ENCODE measurements around the gene ADCY9. TPM values are rescaled to one million over a fixed set of nuclear protein-coding genes. Genes with fewer than 3 reads are reported as not detected.

ADCY9 gene
- total RNA-seq, 1 donor = 9.7 TPM

GRCh38 chr16:3922241-3922640, 194.0 kb downstream of the ADCY9 start:
- H3K27me3 ChIP-seq (ENCODE audit: insufficient read depth, low read length) = no peaks in the 10 kb centered on the region
- H3K4me1 ChIP-seq (ENCODE audit: insufficient read depth, low read length) = no peaks in the 10 kb centered on the region

DNA sequence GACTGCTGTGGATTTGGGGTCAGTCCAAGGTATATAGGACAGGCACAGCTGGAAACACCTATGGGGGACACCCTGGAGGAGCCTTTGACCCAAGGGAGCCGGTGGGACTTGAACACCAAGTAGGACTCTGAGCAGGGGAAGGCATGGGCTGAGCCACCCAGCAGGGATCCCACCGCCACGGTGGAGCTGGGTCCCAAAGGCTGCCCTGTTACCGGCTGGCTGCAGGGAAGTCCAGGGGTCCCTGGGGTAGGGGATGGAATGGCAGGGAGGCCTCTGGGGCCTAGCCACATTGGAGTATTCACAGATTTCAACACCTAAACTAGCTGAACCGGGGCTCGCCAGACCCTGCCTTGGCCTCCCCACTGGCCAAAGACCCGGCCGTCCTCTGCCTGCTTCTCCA, 196.0 kb downstream of the ADCY9 start:
- H3K9me3 ChIP-seq (ENCODE audit: low read depth, low read length) = no peaks in the 10 kb centered on the region

More at GRCh38 chr16:3922241-3922640, 194.0 kb downstream of the ADCY9 start:
- Histone ChIP-seq H3K4me3 (ENCODE audit: low read length) (no peak overlapping the region), H3K9me3 (ENCODE audit: low read depth, low read length) (no peaks in the 10 kb centered on the region)

GRCh38 chr16:3919413-3919812, 196.8 kb downstream of the ADCY9 start:
- Histone ChIP-seq H3K4me1 (ENCODE audit: insufficient read depth, low read length) (no peaks in the 10 kb centered on the region), H3K4me3 (ENCODE audit: low read length) (no peak overlapping the region), H3K27me3 (ENCODE audit: insufficient read depth, low read length) (no peaks in the 10 kb centered on the region), H3K9me3 (ENCODE audit: low read depth, low read length) (no peaks in the 10 kb centered on the region)

More for the DNA sequence above, 196.0 kb downstream of the ADCY9 start:
- no peaks in the 10 kb centered on the region for H3K27me3 ChIP-seq (ENCODE audit: insufficient read depth, low read length)
- H3K4me3 ChIP-seq (ENCODE audit: low read length) = no peak overlapping the region
- H3K4me1 ChIP-seq (ENCODE audit: insufficient read depth, low read length) = no peaks in the 10 kb centered on the region

GRCh38 chr16:3915426-3916260, 200.6 kb downstream of the ADCY9 start:
- Histone ChIP-seq H3K9me3 (ENCODE audit: low read depth, low read length) (no peaks in the 10 kb centered on the region), H3K4me3 (ENCODE audit: low read length) (no peak overlapping the region), H3K27me3 (ENCODE audit: insufficient read depth, low read length) (no peaks in the 10 kb centered on the region), H3K4me1 (ENCODE audit: insufficient read depth, low read length) (no peaks in the 10 kb centered on the region)

DNA sequence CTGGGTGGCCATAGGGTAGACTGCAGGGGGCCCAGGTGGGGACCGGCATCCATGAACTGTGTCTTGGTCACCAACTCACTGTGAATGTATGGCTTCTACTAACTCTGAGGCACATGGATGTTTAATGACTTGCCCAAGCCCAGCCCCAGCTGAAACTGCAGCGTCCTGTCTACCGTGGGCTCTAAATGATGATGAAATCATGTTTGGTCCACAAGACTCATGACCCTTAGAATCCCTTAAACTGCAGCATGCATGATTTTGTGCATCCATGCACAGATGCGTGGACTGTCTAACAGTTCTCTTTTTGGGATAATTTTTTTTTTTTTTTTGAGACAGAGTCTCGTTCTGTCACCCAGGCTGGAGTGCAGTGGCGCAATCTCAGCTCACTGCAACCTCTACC, 203.3 kb downstream of the ADCY9 start:
- no peak overlapping the region for H3K4me3 ChIP-seq (ENCODE audit: low read length)
- H3K4me1 ChIP-seq (ENCODE audit: insufficient read depth, low read length) = no peaks in the 10 kb centered on the region
- no peaks in the 10 kb centered on the region for H3K9me3 ChIP-seq (ENCODE audit: low read depth, low read length)
- no peaks in the 10 kb centered on the region for H3K27me3 ChIP-seq (ENCODE audit: insufficient read depth, low read length)

Other genes starting within 250 kb of the ADCY9 start
- gene CREBBP, start 235.7 kb downstream of the ADCY9 start, total RNA-seq = 109 TPM
- under 0.01 TPM for gene SRL, start 125.6 kb upstream of the ADCY9 start, total RNA-seq
- 5.8 TPM for gene TFAP4, start 156.6 kb upstream of the ADCY9 start, total RNA-seq
- under 0.01 TPM for gene GLIS2, start 199.6 kb upstream of the ADCY9 start, total RNA-seq
- gene PAM16, start 234.9 kb upstream of the ADCY9 start, total RNA-seq = 5.4 TPM

Data from mononuclear cell (primary cell).